SK-N-SH (cell line): Measurements from ENCODE around the gene C19orf12. TPM values are rescaled to one million over a fixed set of nuclear protein-coding genes. Genes with fewer than 3 reads are reported as not detected.
A peak's percentile ranks its signal among the peaks of the same experiment; 100 is the strongest.

ENCODE experiments used
- CTCF ChIA-PET: fragments of 300-600, 350-600 bp; formaldehyde crosslinking; extraction: SDS; loops from one replicate; lab custom pipeline; 2021; lab: Yijun Ruan, JAX
- POLR2A ChIA-PET: fragments of 350-600 bp; sonication (Branson Sonifier 250); formaldehyde crosslinking; extraction: SDS; loops from one replicate; lab custom pipeline; 2020; ENCODE audit warnings: antibody characterized with exemption, inconsistent platforms; lab: Yijun Ruan, JAX
- DNase-seq: peaks from one replicate; pipeline ENCODE4 v3.0.0; 2012
- H2AFZ ChIP-seq: fragments of 200-600 bp; sonication (generic); 2 replicates; pipeline ENCODE4 v1.8.1; 2016; ENCODE audit warnings: antibody characterized with exemption, mild to moderate bottlenecking, low read depth
- H3F3A ChIP-seq: fragments of 200-600 bp; sonication (generic); replicated peaks from 2 replicates; pipeline ENCODE3; 2016; ENCODE audit warnings: antibody characterized with exemption, mild to moderate bottlenecking; ENCODE audit not compliant: insufficient read depth
- H3K27ac ChIP-seq, 2 experiments: fragments of 200-500 bp in 1 of 2; fragments of 200-600 bp in 1 of 2; sonication (Bioruptor generic) in 1 of 2; sonication (generic), shearing (Covaris generic) in 1 of 2; 2 replicates each; pipeline versions ENCODE4 v1.5.1 to v1.6.1; 2014 to 2016; ENCODE audit warnings: low read depth in 2 of 2, inconsistent platforms in 1 of 2, low read length in 1 of 2, mild to moderate bottlenecking in 1 of 2, mixed read lengths in 1 of 2
- H3K27me3 ChIP-seq: fragments of 200-600 bp; sonication (generic), shearing (Covaris generic); 2 replicates; pipeline ENCODE4 v1.6.1; 2016; ENCODE audit warnings: mixed run types; ENCODE audit not compliant: insufficient read depth
- H3K36me3 ChIP-seq, 2 experiments: fragments of 200-500 bp in 1 of 2; fragments of 200-600 bp in 1 of 2; sonication (Bioruptor generic) in 1 of 2; sonication (generic) in 1 of 2; replicated peaks in 1 of 2; 2 replicates each; pipeline versions ENCODE3 to v1.5.1; 2014 to 2016; ENCODE audit warnings: low read length in 1 of 2, mild to moderate bottlenecking in 1 of 2; ENCODE audit not compliant: insufficient read depth in 2 of 2, control insufficient read depth in 1 of 2
- H3K4me1 ChIP-seq, 2 experiments: fragments of 200-500 bp in 1 of 2; fragments of 200-600 bp in 1 of 2; sonication (Bioruptor generic) in 1 of 2; sonication (generic), shearing (Covaris generic) in 1 of 2; 2 replicates each; pipeline versions ENCODE4 v1.5.1 to v1.6.1; 2014 to 2016; ENCODE audit warnings: low read depth in 1 of 2, low read length in 1 of 2, mixed run types in 1 of 2; ENCODE audit not compliant: insufficient read depth in 2 of 2, control insufficient read depth in 1 of 2
- H3K4me2 ChIP-seq: fragments of 200-600 bp; sonication (generic), shearing (Covaris generic); 2 replicates; pipeline ENCODE4 v1.6.1; 2017; ENCODE audit warnings: mixed run types
- H3K4me3 ChIP-seq, 2 experiments: fragments of 200-500 bp in 1 of 2; fragments of 200-600 bp in 1 of 2; sonication (Bioruptor generic) in 1 of 2; sonication (generic), shearing (Covaris generic) in 1 of 2; 2 replicates each; pipeline versions ENCODE4 v1.5.1 to v1.8.1; 2014 to 2016; ENCODE audit warnings: low read depth in 2 of 2, inconsistent platforms in 1 of 2, low read length in 1 of 2, mild to moderate bottlenecking in 1 of 2, mixed read lengths in 1 of 2, moderate library complexity in 1 of 2
- H3K79me2 ChIP-seq: fragments of 200-600 bp; sonication (generic); 2 replicates; pipeline ENCODE4 v1.8.1; 2017; ENCODE audit warnings: mild to moderate bottlenecking; ENCODE audit not compliant: insufficient read depth
- H3K9ac ChIP-seq: fragments of 200-600 bp; sonication (generic); 2 replicates; pipeline ENCODE4 v1.6.1; 2017; ENCODE audit warnings: mixed run types
- H3K9me2 ChIP-seq: fragments of 200-600 bp; sonication (generic); 2 replicates; pipeline ENCODE4 v1.6.1; 2017; ENCODE audit warnings: mixed run types
- H3K9me3 ChIP-seq: fragments of 200-600 bp; sonication (generic); 2 replicates; pipeline ENCODE4 v1.6.1; 2017; ENCODE audit warnings: mixed run types, mild to moderate bottlenecking, moderate library complexity
- H4K20me1 ChIP-seq: fragments of 200-600 bp; sonication (generic); 2 replicates; pipeline ENCODE4 v1.6.1; 2017; ENCODE audit warnings: mild to moderate bottlenecking, mixed run types; ENCODE audit not compliant: insufficient read depth
- CHD2 ChIP-seq: fragments of 150-350 bp; IDR thresholded peaks from 2 replicates; pipeline ENCODE4 v1.6.1; 2018; ENCODE audit warnings: low read length; ENCODE audit not compliant: partially characterized antibody
- EZH2phosphoT487 ChIP-seq: fragments of 200-600 bp; sonication (generic); IDR thresholded peaks from 2 replicates; pipeline ENCODE4 v1.6.1; 2017; ENCODE audit warnings: low read depth, mixed run types, mild to moderate bottlenecking, antibody characterized with exemption, moderate library complexity, borderline replicate concordance
- FOXJ3 ChIP-seq: sonication (generic); formaldehyde crosslinking; IDR thresholded peaks from 2 replicates; pipeline ENCODE4 v1.5.1; 2020; ENCODE audit warnings: mild to moderate bottlenecking, missing genetic modification reagents
- GABPA ChIP-seq: IDR thresholded peaks from 2 replicates; pipeline ENCODE4 v1.4.0; 2012; ENCODE audit warnings: low read depth, mild to moderate bottlenecking
- GATA2 ChIP-seq: sonication (generic); formaldehyde crosslinking; IDR thresholded peaks from 2 replicates; pipeline ENCODE4 v1.5.0; 2020; ENCODE audit warnings: mild to moderate bottlenecking, missing genetic modification reagents
- IRF3 ChIP-seq: fragments of 150-350 bp; IDR thresholded peaks from 2 replicates; pipeline ENCODE4 v1.6.1; 2016; ENCODE audit warnings: mild to moderate bottlenecking, low read depth, low read length
- MEF2A ChIP-seq: IDR thresholded peaks from 2 replicates; pipeline ENCODE4 v1.4.0; 2012; ENCODE audit warnings: low read depth, borderline replicate concordance
- NFIC ChIP-seq: IDR thresholded peaks from 2 replicates; pipeline ENCODE4 v1.4.0; 2012; ENCODE audit warnings: borderline replicate concordance
- NRF1 ChIP-seq: IDR thresholded peaks from 2 replicates; pipeline ENCODE4 v1.6.1; 2012; ENCODE audit warnings: low read depth, mild to moderate bottlenecking, low read length
- POLR2AphosphoS5 ChIP-seq: IDR thresholded peaks from 2 replicates; pipeline ENCODE4 v1.6.1; 2012; ENCODE audit warnings: low read depth, low read length
- RAD21 ChIP-seq: IDR thresholded peaks from 2 replicates; pipeline ENCODE4 v1.6.1; 2012; ENCODE audit warnings: mild to moderate bottlenecking, low read length
- RFX5 ChIP-seq: IDR thresholded peaks from 2 replicates; pipeline ENCODE4 v1.6.1; 2012; ENCODE audit warnings: mild to moderate bottlenecking, improper control_type of control experiment, low read length
- SMC3 ChIP-seq: IDR thresholded peaks from 2 replicates; pipeline ENCODE4 v1.6.1; 2012; ENCODE audit warnings: low read depth, low read length, improper control_type of control experiment
- TEAD4 ChIP-seq: IDR thresholded peaks from 2 replicates; pipeline ENCODE4 v1.4.0; 2012; ENCODE audit warnings: mild to moderate bottlenecking, borderline replicate concordance; ENCODE audit not compliant: insufficient read depth
- YY1 ChIP-seq: IDR thresholded peaks from 2 replicates; pipeline ENCODE4 v1.4.0; 2012; ENCODE audit warnings: low read depth, mild to moderate bottlenecking
- WGBS: methylation state at CpG from one replicate; pipeline ENCODE4 v1.1.6; 2017; ENCODE audit warnings: low lambda C conversion rate; 5-methylcytosine and 5-hydroxymethylcytosine counted together
- polyA plus RNA-seq, 3 experiments: library from polyadenylated mRNA; depleted of rRNA; stranded (reverse); fragments of >200 nt; gene quantifications; 2 replicates each; pipeline ENCODE4 v1.2.3, GENCODE V29; 2012
- TF ChIP-seq, protein P1 (sequence below): IDR thresholded peaks from 2 replicates; pipeline ENCODE4 v1.4.0; 2012; ENCODE audit warnings: low read depth
- TF ChIP-seq, protein P2 (sequence below): IDR thresholded peaks from 2 replicates; pipeline ENCODE4 v1.6.1; 2012; ENCODE audit warnings: mild to moderate bottlenecking, low read depth, low read length, moderate library complexity
- TF ChIP-seq, protein P3 (sequence below): fragments of 150-350 bp; IDR thresholded peaks from 2 replicates; pipeline ENCODE4 v1.6.1; 2017; ENCODE audit warnings: antibody characterized with exemption, low read length, low read depth, borderline replicate concordance

C19orf12 gene
- polyA plus RNA-seq, 1 of the 3 experiments (the other 2 are of a cell fraction): 30.5 TPM

GRCh38 chr19:29665826-29666577 is 49.1 kb downstream of the C19orf12 start:
- Histone ChIP-seq H3F3A (peaks cover 18% of the 10 kb centered on the region), H3K9me3 (no peaks in the 10 kb centered on the region), H3K79me2 (peaks cover 4% of the 10 kb centered on the region; the same call in 1 of the 2 replicates), H3K36me3 (no peaks in the 10 kb centered on the region), H3K4me1 (peaks cover 14 to 27% of the 10 kb centered on the region in 2 experiments; a peak in 3 of 4 replicates), H3K4me2 (peak overlapping the region; percentile 94), H3K27ac (peak overlapping the region; percentile 40 to 48; a peak in 3 of 4 replicates), H3K9ac (peak overlapping the region; percentile 70), H2AFZ (peak overlapping the region; percentile 92; the same call in 1 of the 2 replicates), H3K9me2 (no peaks in the 10 kb centered on the region), H3K4me3 (peak overlapping the region; percentile 74 to 82), H4K20me1 (no peaks in the 10 kb centered on the region), H3K27me3 (no peaks in the 10 kb centered on the region)
- 31% methylated on average over 14 of the region's 30 CpGs for WGBS
- TF ChIP-seq RAD21 (no peak), TEAD4 (no peak)
- ChIA-PET CTCF (interaction anchor here (0.9 to 3.9 kb wide), 7 partner anchors 9 to 60 kb away, joined by 3 to 19 read pairs (median 10); partner anchors contain the start of gene POP4), POLR2A (interaction anchor here (0.6 to 1.4 kb wide), 4 partner anchors 9 to 60 kb away, joined by 3 to 5 read pairs (median 4); partner anchors contain the start of genes C19orf12 and POP4)
- peak; percentile 70 for DNase-seq

DNA sequence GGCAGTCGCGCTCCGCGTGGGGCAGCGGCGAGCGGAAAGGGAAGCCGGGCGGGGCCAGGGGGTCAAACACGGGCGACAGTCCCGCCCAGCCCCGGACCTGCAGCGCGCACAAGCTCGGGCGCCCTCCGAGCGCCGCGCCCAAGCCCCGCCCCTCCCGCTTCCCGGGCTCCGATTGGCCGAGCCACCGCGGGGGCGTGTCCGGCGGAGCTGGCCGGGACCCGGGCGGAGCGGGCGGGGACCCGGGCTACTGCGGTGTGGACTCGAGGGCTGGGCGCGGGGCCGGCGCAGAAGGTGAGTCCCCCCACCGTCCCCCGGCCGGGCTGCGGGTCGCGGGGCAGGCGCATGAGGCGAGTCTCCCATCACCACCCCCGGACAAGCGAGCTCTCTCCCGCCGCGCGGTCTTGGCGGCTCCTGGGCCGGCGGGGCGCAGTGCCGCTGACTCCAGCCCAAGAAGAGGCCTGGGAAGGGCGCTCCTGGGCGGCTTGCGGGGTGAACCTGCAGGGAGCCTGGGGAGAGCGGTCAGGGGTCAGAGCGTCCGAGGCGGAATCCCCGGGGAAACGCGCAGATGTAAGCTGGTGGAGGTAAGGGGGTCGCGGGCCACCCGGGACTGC is 49.7 kb downstream of the C19orf12 start, which contains the start of gene PLEKHF1:
TSS of gene PLEKHF1 (plus strand) at position 247 of the 611 bp plus-strand sequence. CDS start 8,379 bp downstream, outside the sequence.
- Histone ChIP-seq H3F3A (peaks cover 18% of the 10 kb centered on the region), H3K4me3 (peak within 1 kb of the TSS; percentile 74 to 82), H3K27ac (peak within 1 kb of the TSS in 1 of 2 experiments; percentile 26; a peak in 1 of 4 replicates), H3K4me1 (peaks cover 14 to 27% of the 10 kb centered on the region in 2 experiments; a peak in 3 of 4 replicates), H3K79me2 (peaks cover 4% of the 10 kb centered on the region; the same call in 1 of the 2 replicates), H2AFZ (peak within 1 kb of the TSS; percentile 92; the same call in 1 of the 2 replicates), H3K36me3 (no peaks in the 10 kb centered on the region), H3K4me2 (peak within 1 kb of the TSS; percentile 94), H4K20me1 (no peaks in the 10 kb centered on the region), H3K9me3 (no peaks in the 10 kb centered on the region), H3K27me3 (no peaks in the 10 kb centered on the region), H3K9me2 (no peaks in the 10 kb centered on the region), H3K9ac (peak within 1 kb of the TSS; percentile 70)
- ChIA-PET POLR2A (interaction anchor here (0.9 to 1.4 kb wide), 2 partner anchors 50 to 59 kb away, joined by 4 to 5 read pairs; partner anchors contain the start of genes C19orf12 and POP4), CTCF (interaction anchor here (1.0 to 3.5 kb wide), 7 partner anchors 8 to 59 kb away, joined by 3 to 15 read pairs (median 5); partner anchors contain the start of gene POP4)
- DNase-seq: peak; percentile 98
- 0% methylated on average over 13 of the region's 75 CpGs for WGBS
- TF ChIP-seq CHD2 (no peak), YY1 (no peak), NFIC (no peak), RFX5 (no peak; the same call in 1 of the 2 replicates), EZH2phosphoT487 (no peak), GABPA (no peak), FOXJ3 (CRISPR knock-in tag) (no peak), GATA2 (no peak), POLR2AphosphoS5 (no peak), MEF2A (no peak), RAD21 (peak; percentile 7; the same call in 1 of the 2 replicates), SMC3 (no peak), NRF1 (peak; percentile 34; the same call in 1 of the 2 replicates), IRF3 (no peak)
- TF ChIP-seq, protein P1, sequence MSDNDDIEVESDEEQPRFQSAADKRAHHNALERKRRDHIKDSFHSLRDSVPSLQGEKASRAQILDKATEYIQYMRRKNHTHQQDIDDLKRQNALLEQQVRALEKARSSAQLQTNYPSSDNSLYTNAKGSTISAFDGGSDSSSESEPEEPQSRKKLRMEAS: no peak
- TF ChIP-seq, protein P2, sequence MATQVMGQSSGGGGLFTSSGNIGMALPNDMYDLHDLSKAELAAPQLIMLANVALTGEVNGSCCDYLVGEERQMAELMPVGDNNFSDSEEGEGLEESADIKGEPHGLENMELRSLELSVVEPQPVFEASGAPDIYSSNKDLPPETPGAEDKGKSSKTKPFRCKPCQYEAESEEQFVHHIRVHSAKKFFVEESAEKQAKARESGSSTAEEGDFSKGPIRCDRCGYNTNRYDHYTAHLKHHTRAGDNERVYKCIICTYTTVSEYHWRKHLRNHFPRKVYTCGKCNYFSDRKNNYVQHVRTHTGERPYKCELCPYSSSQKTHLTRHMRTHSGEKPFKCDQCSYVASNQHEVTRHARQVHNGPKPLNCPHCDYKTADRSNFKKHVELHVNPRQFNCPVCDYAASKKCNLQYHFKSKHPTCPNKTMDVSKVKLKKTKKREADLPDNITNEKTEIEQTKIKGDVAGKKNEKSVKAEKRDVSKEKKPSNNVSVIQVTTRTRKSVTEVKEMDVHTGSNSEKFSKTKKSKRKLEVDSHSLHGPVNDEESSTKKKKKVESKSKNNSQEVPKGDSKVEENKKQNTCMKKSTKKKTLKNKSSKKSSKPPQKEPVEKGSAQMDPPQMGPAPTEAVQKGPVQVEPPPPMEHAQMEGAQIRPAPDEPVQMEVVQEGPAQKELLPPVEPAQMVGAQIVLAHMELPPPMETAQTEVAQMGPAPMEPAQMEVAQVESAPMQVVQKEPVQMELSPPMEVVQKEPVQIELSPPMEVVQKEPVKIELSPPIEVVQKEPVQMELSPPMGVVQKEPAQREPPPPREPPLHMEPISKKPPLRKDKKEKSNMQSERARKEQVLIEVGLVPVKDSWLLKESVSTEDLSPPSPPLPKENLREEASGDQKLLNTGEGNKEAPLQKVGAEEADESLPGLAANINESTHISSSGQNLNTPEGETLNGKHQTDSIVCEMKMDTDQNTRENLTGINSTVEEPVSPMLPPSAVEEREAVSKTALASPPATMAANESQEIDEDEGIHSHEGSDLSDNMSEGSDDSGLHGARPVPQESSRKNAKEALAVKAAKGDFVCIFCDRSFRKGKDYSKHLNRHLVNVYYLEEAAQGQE: no peak
- TF ChIP-seq, protein P3, sequence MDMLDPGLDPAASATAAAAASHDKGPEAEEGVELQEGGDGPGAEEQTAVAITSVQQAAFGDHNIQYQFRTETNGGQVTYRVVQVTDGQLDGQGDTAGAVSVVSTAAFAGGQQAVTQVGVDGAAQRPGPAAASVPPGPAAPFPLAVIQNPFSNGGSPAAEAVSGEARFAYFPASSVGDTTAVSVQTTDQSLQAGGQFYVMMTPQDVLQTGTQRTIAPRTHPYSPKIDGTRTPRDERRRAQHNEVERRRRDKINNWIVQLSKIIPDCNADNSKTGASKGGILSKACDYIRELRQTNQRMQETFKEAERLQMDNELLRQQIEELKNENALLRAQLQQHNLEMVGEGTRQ: no peak
